Measurements from ENCODE around the gene LRBA.

The LRBA gene

GRCh38 chr4:150773729-150774449, 241.2 kb downstream of the LRBA start:
- no peak overlapping the region for H3K4me3 ChIP-seq (ENCODE audit: control insufficient read depth, low read depth, low read length)
- DNase-seq (ENCODE audit: low read depth), result no peak
- TF ChIP-seq, protein P1, sequence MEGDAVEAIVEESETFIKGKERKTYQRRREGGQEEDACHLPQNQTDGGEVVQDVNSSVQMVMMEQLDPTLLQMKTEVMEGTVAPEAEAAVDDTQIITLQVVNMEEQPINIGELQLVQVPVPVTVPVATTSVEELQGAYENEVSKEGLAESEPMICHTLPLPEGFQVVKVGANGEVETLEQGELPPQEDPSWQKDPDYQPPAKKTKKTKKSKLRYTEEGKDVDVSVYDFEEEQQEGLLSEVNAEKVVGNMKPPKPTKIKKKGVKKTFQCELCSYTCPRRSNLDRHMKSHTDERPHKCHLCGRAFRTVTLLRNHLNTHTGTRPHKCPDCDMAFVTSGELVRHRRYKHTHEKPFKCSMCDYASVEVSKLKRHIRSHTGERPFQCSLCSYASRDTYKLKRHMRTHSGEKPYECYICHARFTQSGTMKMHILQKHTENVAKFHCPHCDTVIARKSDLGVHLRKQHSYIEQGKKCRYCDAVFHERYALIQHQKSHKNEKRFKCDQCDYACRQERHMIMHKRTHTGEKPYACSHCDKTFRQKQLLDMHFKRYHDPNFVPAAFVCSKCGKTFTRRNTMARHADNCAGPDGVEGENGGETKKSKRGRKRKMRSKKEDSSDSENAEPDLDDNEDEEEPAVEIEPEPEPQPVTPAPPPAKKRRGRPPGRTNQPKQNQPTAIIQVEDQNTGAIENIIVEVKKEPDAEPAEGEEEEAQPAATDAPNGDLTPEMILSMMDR (IDR thresholded peaks at IDR 0.05; ENCODE audit: control insufficient read depth, insufficient read depth, low read depth, low read length, missing control alignments), result no peak

DNA sequence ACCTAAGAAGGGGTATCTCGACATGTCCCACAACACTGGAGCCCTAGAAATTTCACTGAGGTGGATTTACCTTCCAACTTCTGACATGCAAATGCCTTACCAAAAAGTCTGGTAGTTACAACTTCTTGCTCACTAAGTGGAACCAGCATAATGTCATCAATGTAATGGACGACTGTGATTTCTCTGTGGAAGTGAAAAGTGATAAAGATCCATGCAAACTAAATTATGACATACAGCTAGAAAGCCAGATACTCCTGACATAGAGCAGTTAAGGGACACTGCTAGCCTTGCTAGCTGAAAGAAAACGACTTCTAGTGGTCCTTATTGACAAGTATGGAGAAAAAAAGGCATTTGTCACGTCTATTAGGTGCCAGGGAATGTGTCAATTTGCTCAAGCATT, 242.1 kb downstream of the LRBA start:
- H3K4me3 ChIP-seq (ENCODE audit: control insufficient read depth, low read depth, low read length), result no peak overlapping the region
- TF ChIP-seq, protein P1 (IDR thresholded peaks at IDR 0.05; ENCODE audit: control insufficient read depth, insufficient read depth, low read depth, low read length, missing control alignments), result no peak
- DNase-seq (ENCODE audit: low read depth), result no peak

DNA sequence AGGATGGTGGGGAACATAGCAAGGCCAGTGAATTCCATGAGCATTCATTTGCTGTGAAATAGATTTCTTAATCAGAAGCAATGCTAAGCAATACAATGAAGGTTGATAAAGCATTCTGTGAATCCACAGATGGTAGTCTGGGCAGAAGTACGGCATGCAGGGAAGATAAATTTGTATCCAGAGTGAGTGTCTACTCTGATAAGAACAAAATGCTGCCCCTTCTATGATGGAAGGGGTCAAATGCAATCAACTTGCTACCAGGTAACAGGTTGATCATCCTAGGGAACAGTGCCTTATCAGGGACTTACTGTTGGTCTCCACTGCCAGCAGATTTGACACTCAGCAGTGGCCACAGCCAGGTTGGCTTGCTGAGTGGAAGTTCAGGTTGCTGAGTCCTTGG, 243.7 kb downstream of the LRBA start:
- TF ChIP-seq, protein P1 (IDR thresholded peaks at IDR 0.05; ENCODE audit: control insufficient read depth, insufficient read depth, low read depth, low read length, missing control alignments), result no peak
- no peak for DNase-seq (ENCODE audit: low read depth)
- no peak overlapping the region for H3K4me3 ChIP-seq (ENCODE audit: control insufficient read depth, low read depth, low read length)

GRCh38 chr4:150769845-150770244, 245.2 kb downstream of the LRBA start:
- no peak for DNase-seq (ENCODE audit: low read depth)

GRCh38 chr4:150769248-150769647, 245.8 kb downstream of the LRBA start:
- DNase-seq (ENCODE audit: low read depth), result peak; percentile 13
- H3K4me3 ChIP-seq (ENCODE audit: control insufficient read depth, low read depth, low read length), result no peak overlapping the region
- TF ChIP-seq, protein P1 (IDR thresholded peaks at IDR 0.05; ENCODE audit: control insufficient read depth, insufficient read depth, low read depth, low read length, missing control alignments), result no peak

More at GRCh38 chr4:150769845-150770244, 245.2 kb downstream of the LRBA start:
- H3K4me3 ChIP-seq (ENCODE audit: control insufficient read depth, low read depth, low read length), result no peak overlapping the region
- TF ChIP-seq, protein P1 (IDR thresholded peaks at IDR 0.05; ENCODE audit: control insufficient read depth, insufficient read depth, low read depth, low read length, missing control alignments), result no peak

DNA sequence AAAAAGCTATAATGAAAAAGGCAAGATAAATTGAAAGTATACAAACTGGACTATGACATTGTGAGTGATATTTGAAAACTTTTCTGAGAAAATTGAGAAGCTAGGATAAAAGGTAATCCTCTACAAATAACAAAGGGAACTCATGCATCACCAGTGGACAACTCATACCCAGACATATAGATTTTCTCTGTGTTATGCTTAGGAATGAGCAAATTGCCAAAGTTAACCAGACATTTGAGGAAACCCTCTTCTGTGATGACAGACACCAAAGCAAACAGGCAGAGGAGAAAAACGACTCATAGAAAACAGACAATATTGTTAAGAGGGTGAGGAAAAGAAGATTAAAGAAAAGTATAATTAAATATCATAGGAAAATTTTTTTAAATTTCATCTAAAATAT, 246.6 kb downstream of the LRBA start:
- no peak overlapping the region for H3K4me3 ChIP-seq (ENCODE audit: control insufficient read depth, low read depth, low read length)
- DNase-seq (ENCODE audit: low read depth), result no peak
- TF ChIP-seq, protein P1 (IDR thresholded peaks at IDR 0.05; ENCODE audit: control insufficient read depth, insufficient read depth, low read depth, low read length, missing control alignments), result no peak
